ENCODE measurements around the gene BTBD18. TPM values are rescaled to one million over a fixed set of nuclear protein-coding genes. Genes with fewer than 3 reads are reported as not detected.

BTBD18 gene
- total and polyA plus RNA-seq, 2 of the 13 experiments (the other 11 are each of a cell fraction or from before 2014, with no cell fraction given) = not detected

- TF ChIP-seq HNF1A (IDR thresholded peaks at IDR 0.05; ENCODE audit: low read depth) (peak; percentile 64; the same call in 1 of the 2 replicates), HNF1A (CRISPR knock-in tag; IDR thresholded peaks at IDR 0.05; ENCODE audit: borderline replicate concordance) (no peak; the same call in 1 of the 2 replicates), KLF16 (CRISPR knock-in tag; IDR thresholded peaks at IDR 0.05) (peak in 1 of 2 experiments; percentile 33; a peak in 1 of 4 replicates), YY1 (IDR thresholded peaks at IDR 0.05; ENCODE audit: insufficient read depth, insufficient replicate concordance, low read depth, low read length) (peak; percentile 49), ZNF468 (CRISPR knock-in tag; IDR thresholded peaks at IDR 0.05) (no peak), ZNF713 (CRISPR knock-in tag; IDR thresholded peaks at IDR 0.05) (no peak), SP4 (CRISPR knock-in tag; IDR thresholded peaks at IDR 0.05) (no peak), SMYD3 (CRISPR knock-in tag; IDR thresholded peaks at IDR 0.05) (peak; percentile 7; the same call in 1 of the 2 replicates), ZNF101 (CRISPR knock-in tag; IDR thresholded peaks at IDR 0.05; ENCODE audit: borderline replicate concordance, low read depth) (no peak), SUZ12 (IDR thresholded peaks at IDR 0.05; ENCODE audit: low read depth, low read length) (no peak), PHF8 (CRISPR knock-in tag; IDR thresholded peaks at IDR 0.05) (no peak), REXO4 (CRISPR knock-in tag; IDR thresholded peaks at IDR 0.05; ENCODE audit: borderline replicate concordance) (no peak), ZNF234 (CRISPR knock-in tag; conservative IDR thresholded peaks at IDR 0.05) (no peak), NKX3-1 (CRISPR knock-in tag; IDR thresholded peaks at IDR 0.05) (no peak), ESRRA (CRISPR knock-in tag; IDR thresholded peaks at IDR 0.05; ENCODE audit: low read depth) (peak; percentile 63; the same call in 1 of the 2 replicates), ZNF644 (CRISPR knock-in tag; IDR thresholded peaks at IDR 0.05; ENCODE audit: low read depth) (peak; percentile 13; the same call in 1 of the 2 replicates), PRMT3 (CRISPR knock-in tag; IDR thresholded peaks at IDR 0.05; ENCODE audit: borderline replicate concordance, low read depth) (no peak), RAD21 (CRISPR knock-in tag; IDR thresholded peaks at IDR 0.05) (peak; percentile 23; the same call in 1 of the 2 replicates), TEAD3 (CRISPR knock-in tag; optimal IDR thresholded peaks at IDR 0.05; ENCODE audit: borderline replicate concordance) (peak; percentile 100), FOXM1 (CRISPR knock-in tag; IDR thresholded peaks at IDR 0.05) (no peak), MTERF4 (CRISPR knock-in tag; IDR thresholded peaks at IDR 0.05) (0 out of 2 replicates have a peak, but pooled peaks have one; percentile 41)
- TF ChIP-seq, protein P1, sequence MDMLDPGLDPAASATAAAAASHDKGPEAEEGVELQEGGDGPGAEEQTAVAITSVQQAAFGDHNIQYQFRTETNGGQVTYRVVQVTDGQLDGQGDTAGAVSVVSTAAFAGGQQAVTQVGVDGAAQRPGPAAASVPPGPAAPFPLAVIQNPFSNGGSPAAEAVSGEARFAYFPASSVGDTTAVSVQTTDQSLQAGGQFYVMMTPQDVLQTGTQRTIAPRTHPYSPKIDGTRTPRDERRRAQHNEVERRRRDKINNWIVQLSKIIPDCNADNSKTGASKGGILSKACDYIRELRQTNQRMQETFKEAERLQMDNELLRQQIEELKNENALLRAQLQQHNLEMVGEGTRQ (IDR thresholded peaks at IDR 0.05; ENCODE audit: low read depth, low read length) = no peak; the same call in 1 of the 2 replicates
- TF ChIP-seq, protein P1 (CRISPR knock-in tag; IDR thresholded peaks at IDR 0.05; ENCODE audit: borderline replicate concordance) = no peak
Measured at GRCh38 chr11:57778318-57779037, 26.9 kb upstream of the BTBD18 start (continued).

All from HepG2 (cell line).